HepG2 (cell line): ENCODE measurements around the gene EPB41L2. TPM values are rescaled to one million over a fixed set of nuclear protein-coding genes. Genes with fewer than 3 reads are reported as not detected.
A peak's percentile ranks its signal among the peaks of the same experiment; 100 is the strongest.

Experiments used
- ATAC-seq: fragments of 200-7000 bp; cut with Tn5 transposase; 3 replicates; pipeline ENCODE4 v1.9.1; 2020; ENCODE audit warnings: mild to moderate bottlenecking, moderate library complexity
- BruUV-seq: library from RNA; stranded (reverse); fragments of 400-500 nt; replicated peaks from 2 replicates; lab custom pipeline; 2021; lab: Mats Ljungman, UMichigan
- CTCF ChIA-PET: fragments of 300-600 bp; formaldehyde crosslinking; extraction: SDS; loops from one replicate; lab custom pipeline; 2021; ENCODE audit warnings: low total read pairs, inconsistent platforms, low intra/inter-chr PET ratio; lab: Yijun Ruan, JAX
- POLR2A ChIA-PET: fragments of 350-600 bp; sonication (Branson Sonifier 250); formaldehyde crosslinking; loops from one replicate; lab custom pipeline; 2020; ENCODE audit warnings: antibody characterized with exemption, inconsistent platforms; lab: Yijun Ruan, JAX
- DNase-seq: peaks from one replicate; pipeline ENCODE4 v3.0.0-alpha.2; 2015; ENCODE audit warnings: low spot score
- FAIRE-seq: peaks from 3 replicates; lab custom pipeline; 2011; peaks lifted over from hg19 to GRCh38; lab: Jason Lieb, UNC
- H2AFZ ChIP-seq: one replicate; pipeline ENCODE4 v1.6.1; 2011; ENCODE audit warnings: low read length, inconsistent platforms
- H3K27ac ChIP-seq: fragments of 300-600 bp; 3 replicates; pipeline ENCODE4 v1.8.0; 2011; ENCODE audit warnings: mixed run types, mild to moderate bottlenecking, mixed read lengths, low read length, inconsistent platforms; ENCODE audit not compliant: insufficient read depth; ENCODE audit errors: extremely low read length
- H3K27me3 ChIP-seq, 2 experiments: fragments of 200-600 bp in 1 of 2; 2 replicates in 1 of 2; 3 replicates in 1 of 2; pipeline versions ENCODE4 v1.6.0 to v1.8.0; 2011; ENCODE audit warnings: low read length in 2 of 2, mild to moderate bottlenecking in 2 of 2, moderate library complexity in 2 of 2, inconsistent platforms in 1 of 2; ENCODE audit not compliant: insufficient read depth in 2 of 2, control insufficient read depth in 1 of 2
- H3K36me3 ChIP-seq, 2 experiments: fragments of 200-600 bp in 1 of 2; replicated peaks in 1 of 2; 2 replicates in 1 of 2; 3 replicates in 1 of 2; pipeline versions ENCODE4 v1.5.1 to v1.8.0; 2011; ENCODE audit warnings: low read length in 2 of 2, inconsistent platforms in 1 of 2; ENCODE audit not compliant: insufficient read depth in 2 of 2, control insufficient read depth in 1 of 2
- H3K4me1 ChIP-seq: 2 replicates; pipeline ENCODE4 v1.5.1; 2012; ENCODE audit warnings: low read length, inconsistent platforms; ENCODE audit not compliant: insufficient read depth
- H3K4me2 ChIP-seq: 2 replicates; pipeline ENCODE4 v1.6.0; 2011; ENCODE audit warnings: low read depth, low read length, inconsistent platforms
- H3K4me3 ChIP-seq, 3 experiments: fragments of 200-600 bp in 1 of 3; sonication (generic), shearing (Covaris generic) in 1 of 3; replicated peaks in 1 of 3; 2 replicates each; pipeline ENCODE4 v1.5.1; 2011 to 2016; ENCODE audit warnings: low read length in 3 of 3, inconsistent platforms in 2 of 3, low read depth in 2 of 3, mild to moderate bottlenecking in 2 of 3, control low read depth in 1 of 3, mixed read lengths in 1 of 3; ENCODE audit not compliant: insufficient read depth in 1 of 3
- H3K79me2 ChIP-seq: one replicate; pipeline ENCODE4 v1.6.1; 2011; ENCODE audit warnings: low read length, inconsistent platforms; ENCODE audit not compliant: insufficient read depth
- H3K9ac ChIP-seq: 2 replicates; pipeline ENCODE4 v1.6.0; 2011; ENCODE audit warnings: mild to moderate bottlenecking, low read depth, low read length, inconsistent platforms; ENCODE audit not compliant: insufficient read depth
- H3K9me3 ChIP-seq: 2 replicates; pipeline ENCODE4 v1.5.1; 2012; ENCODE audit warnings: mild to moderate bottlenecking, low read length
- H4K20me1 ChIP-seq: 2 replicates; pipeline ENCODE4 v1.6.0; 2011; ENCODE audit warnings: inconsistent platforms, mild to moderate bottlenecking, low read length, moderate library complexity; ENCODE audit not compliant: insufficient read depth
- HDAC6 ChIP-seq: fragments of 200-600 bp; sonication (generic); IDR thresholded peaks from 2 replicates; pipeline ENCODE4 v1.7.0; 2017; ENCODE audit warnings: mild to moderate bottlenecking, antibody characterized with exemption, low read length, low read depth
- PRDM4 ChIP-seq: sonication (generic); formaldehyde crosslinking; IDR thresholded peaks from 2 replicates; pipeline ENCODE4 v1.9.0; 2021; ENCODE audit warnings: missing genetic modification reagents, borderline replicate concordance
- SMARCE1 ChIP-seq: fragments of 450-650 bp; IDR thresholded peaks from 2 replicates; pipeline ENCODE4 v1.6.1; 2017; ENCODE audit warnings: borderline replicate concordance
- SOX5 ChIP-seq: IDR thresholded peaks from 2 replicates; pipeline ENCODE4 v1.6.1; 2016; ENCODE audit warnings: borderline replicate concordance
- TBP ChIP-seq: sonication (generic); formaldehyde crosslinking; IDR thresholded peaks from 2 replicates; pipeline ENCODE4 v1.5.0; 2020; ENCODE audit warnings: missing genetic modification reagents
- ZBTB38 ChIP-seq: sonication (generic); formaldehyde crosslinking; IDR thresholded peaks from 2 replicates; pipeline ENCODE4 v1.5.1; 2020; ENCODE audit warnings: mild to moderate bottlenecking, missing genetic modification reagents
- ZNF768 ChIP-seq: sonication (generic); formaldehyde crosslinking; IDR thresholded peaks from 2 replicates; pipeline ENCODE4 v1.4.0; 2020; ENCODE audit warnings: missing genetic modification reagents
- ZSCAN25 ChIP-seq: sonication (generic); formaldehyde crosslinking; IDR thresholded peaks from 2 replicates; pipeline ENCODE4 v1.8.0; 2022; ENCODE audit warnings: mild to moderate bottlenecking, missing genetic modification reagents
- WGBS: methylation state at CpG from one replicate; pipeline ENCODE4 v1.1.6; 2017; ENCODE audit warnings: low lambda C conversion rate; 5-methylcytosine and 5-hydroxymethylcytosine counted together
- in situ Hi-C: cut with HindIII; loops from 2 replicates; pipeline ENCODE4 v1.10.0; 2017; ENCODE audit warnings: low pct_unique_long_range_greater_than_20kb; ENCODE audit not compliant: extremely low pct_ligation_motif_present
- intact Hi-C: fragments of 100-400 bp; cut with micrococcal nuclease; formaldehyde crosslinking; loops from one replicate; pipeline ENCODE4 v1.10.0; 2022; ENCODE audit not compliant: unreplicated experiment
- polyA plus RNA-seq, 8 experiments: library from polyadenylated mRNA; depleted of rRNA in 3 of 8; stranded (reverse) in 7 of 8; unstranded in 1 of 8; fragments of >200 nt; fragmentation: Illumina TruSeq in 4 of 8; extraction: Trizol in 4 of 8; gene quantifications; 2 replicates each; pipeline versions ENCODE4 v1.2.1 to v1.2.3, GENCODE V29; 2011 to 2016; ENCODE audit warnings: low read depth in 4 of 8, missing spikeins in 1 of 8, mixed read lengths in 1 of 8; ENCODE audit not compliant: insufficient read depth in 1 of 8
- total RNA-seq, 5 experiments: library from RNA; depleted of rRNA; stranded (reverse); fragments of >200 nt; fragmentation: Illumina TruSeq; extraction: Trizol; gene quantifications; 2 replicates each; pipeline ENCODE4 v1.2.3, GENCODE V29; 2016; ENCODE audit warnings: low read depth in 1 of 5

Gene EPB41L2
- total and polyA plus RNA-seq, 2 of the 13 experiments (the other 11 are each of a cell fraction or from before 2014, with no cell fraction given), result 41.7 to 56.4 TPM

- peak overlapping the region; percentile 57 for H3K4me2 ChIP-seq
- no peaks in the 10 kb centered on the region for H3K36me3 ChIP-seq
- H4K20me1 ChIP-seq, result no peaks in the 10 kb centered on the region
- WGBS, result 7% methylated on average over 6 of the region's 6 CpGs
- H3K9me3 ChIP-seq, result no peaks in the 10 kb centered on the region
- ChIA-PET POLR2A (no interaction called here), CTCF (no interaction called here)
- H3K27ac ChIP-seq, result no peak overlapping the region
- peak overlapping the region; percentile 48; the same call in 1 of the 2 replicates for H3K9ac ChIP-seq
- H2AFZ ChIP-seq, result peak overlapping the region; percentile 77
- 0 out of 2 replicates have a peak, but pooled peaks cover 4% of the 10 kb centered on the region for H3K4me1 ChIP-seq
- intact Hi-C loops (loop anchor here (1.0 kb wide), 1 partner anchor 14 kb away; no protein-coding TSS in a partner anchor), in situ Hi-C loops (no loop called here)
- no TSS peak for BruUV-seq
- peak overlapping the region; percentile 49 to 60 (median 57) for H3K4me3 ChIP-seq
- H3K27me3 ChIP-seq, result no peaks in the 10 kb centered on the region
- H3K79me2 ChIP-seq, result no peaks in the 10 kb centered on the region
- TF ChIP-seq ZBTB38, result 0 out of 2 replicates have a peak, but pooled peaks have one; percentile 26
- TF ChIP-seq PRDM4 (CRISPR knock-in tag), result no peak
- no peak for TF ChIP-seq TBP (CRISPR knock-in tag)
- DNase-seq (no peak), FAIRE-seq (no peak), ATAC-seq (peak; percentile 65)
These were observed 17.0 kb upstream of the EPB41L2 start for GRCh38 chr6:131080084-131080483.

- Histone ChIP-seq H4K20me1 (no peaks in the 10 kb centered on the region), H3K4me2 (no peak overlapping the region), H3K36me3 (no peaks in the 10 kb centered on the region), H3K27ac (no peak overlapping the region), H3K9me3 (no peaks in the 10 kb centered on the region), H3K79me2 (no peaks in the 10 kb centered on the region), H3K9ac (no peak overlapping the region), H2AFZ (no peak overlapping the region), H3K27me3 (no peaks in the 10 kb centered on the region), H3K4me3 (no peak overlapping the region), H3K4me1 (0 out of 2 replicates have a peak, but pooled peaks cover 5% of the 10 kb centered on the region)
- in situ Hi-C loops (no loop called here), intact Hi-C loops (no loop called here)
- DNase-seq (no peak), ATAC-seq (no peak), FAIRE-seq (no peak)
- ChIA-PET POLR2A (no interaction called here), CTCF (no interaction called here)
- 57% methylated on average over 2 of the region's 2 CpGs for WGBS
- no TSS peak for BruUV-seq
- TF ChIP-seq HDAC6, result no peak
- no peak for TF ChIP-seq SMARCE1
- TF ChIP-seq ZSCAN25 (CRISPR knock-in tag), result no peak
- no peak for TF ChIP-seq SOX5 (CRISPR knock-in tag)
- TF ChIP-seq ZNF768 (CRISPR knock-in tag), result no peak
These were observed 10.5 kb upstream of the EPB41L2 start for GRCh38 chr6:131073577-131073976.
